HG02759 (cell line): ENCODE results near the gene GLYATL3.
"Not testable (repeated sequence)": the region's sequence is repeated elsewhere in the genome, so short reads cannot be mapped to it uniquely, and the experiment has no call there.

ENCODE experiments used
- ATAC-seq: cut with Tn5 transposase; IDR thresholded peaks from one replicate; pipeline ENCODE4 v1.9.1; 2021; ENCODE audit warnings: mild to moderate bottlenecking, moderate library complexity; ENCODE audit not compliant: unreplicated experiment

GLYATL3 gene

GRCh38 chr6:49499623-49500022 lies at the start of gene GLYATL3:
GLYATL3 (plus strand) TSS chr6:49499923; CDS start chr6:49511991, 12,068 bp downstream.
- ATAC-seq: no peak

DNA sequence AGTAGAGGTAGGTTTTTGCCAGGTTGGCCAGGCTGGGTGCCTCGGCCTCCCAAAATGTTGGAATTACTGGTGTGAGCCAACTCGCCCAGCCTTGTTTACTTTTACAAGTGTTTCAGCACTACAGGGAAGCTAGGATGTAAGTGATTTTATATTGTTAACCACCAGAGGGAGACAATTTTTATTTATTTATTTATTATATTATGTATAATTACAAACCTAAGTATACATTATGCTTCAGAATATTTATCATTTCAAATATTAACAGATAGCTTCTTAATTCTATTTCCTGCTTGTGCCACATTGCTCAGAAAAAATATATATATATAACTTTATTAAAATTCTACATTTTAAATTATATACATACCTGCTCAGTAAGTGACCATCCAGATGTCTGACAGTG lies 46.5 kb upstream of the GLYATL3 start:
- no peak for ATAC-seq

GRCh38 chr6:49454787-49455709 lies 44.7 kb upstream of the GLYATL3 start:
- ATAC-seq: no peak

GRCh38 chr6:49457771-49458170 lies 42.0 kb upstream of the GLYATL3 start:
- ATAC-seq: no peak

- no peak for ATAC-seq
These were observed 37.7 kb upstream of the GLYATL3 start for GRCh38 chr6:49462071-49462470.

DNA sequence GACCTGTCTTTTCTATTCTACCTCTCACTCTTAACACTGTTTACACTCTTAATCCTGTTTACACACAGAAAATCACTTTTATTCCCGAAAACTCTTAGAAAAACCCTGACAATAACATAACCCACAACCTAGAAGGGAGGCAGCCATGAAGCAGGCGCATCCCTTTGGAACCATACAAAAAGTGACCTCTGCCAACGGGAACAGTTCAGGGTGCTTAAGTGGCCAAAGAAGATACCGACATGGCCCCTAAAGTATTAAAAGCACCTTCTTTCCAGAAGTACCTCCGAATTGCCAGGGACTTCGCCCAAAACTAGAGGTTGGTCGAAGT lies 37.2 kb upstream of the GLYATL3 start:
- ATAC-seq: peak; percentile 8

GRCh38 chr6:49462927-49463611 lies 36.7 kb upstream of the GLYATL3 start, which contains the start of the genes CENPQ and MMUT:
CENPQ (plus strand) TSS chr6:49463370; CDS start chr6:49470177, 6,807 bp downstream.
MMUT (minus strand) TSS chr6:49463253; CDS start chr6:49459466, 3,787 bp downstream.
- peak; percentile 99 for ATAC-seq

DNA sequence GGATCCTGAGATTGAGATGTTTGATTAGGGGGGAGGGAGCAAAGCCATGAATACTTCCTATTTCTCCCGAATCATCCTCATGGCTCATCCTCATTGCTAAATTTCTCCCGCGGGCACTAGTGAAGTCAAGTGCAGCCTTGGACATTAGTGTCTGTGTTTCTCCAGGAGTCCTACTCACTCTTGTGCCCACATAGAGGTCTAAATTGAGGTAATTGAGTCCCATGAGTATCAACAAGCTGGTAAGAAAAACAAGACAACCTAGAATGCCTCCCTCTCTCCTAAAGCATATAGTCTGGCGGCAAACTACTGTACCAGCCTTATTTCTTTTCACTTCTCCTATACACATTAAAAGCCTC lies 36.1 kb upstream of the GLYATL3 start:
- ATAC-seq: no peak

DNA sequence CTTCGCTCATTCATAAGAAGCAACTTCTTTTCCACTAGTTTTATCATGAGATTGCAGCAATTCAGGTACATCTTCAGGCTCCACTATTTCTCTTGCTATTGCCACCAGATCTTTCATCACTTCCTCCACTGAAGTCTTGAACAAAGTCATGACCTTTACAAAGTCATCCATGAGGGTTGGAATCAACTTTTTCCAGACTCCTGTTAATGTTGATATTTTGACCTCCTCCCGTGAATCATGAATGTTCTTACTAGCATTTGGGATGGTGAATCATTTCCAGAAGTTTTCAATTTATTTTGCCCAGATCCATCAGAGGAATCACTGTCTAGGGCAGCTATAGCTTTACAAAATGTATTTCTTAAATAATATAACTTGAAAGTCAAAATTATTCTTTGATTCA lies 35.0 kb upstream of the GLYATL3 start:
- ATAC-seq: no peak

DNA sequence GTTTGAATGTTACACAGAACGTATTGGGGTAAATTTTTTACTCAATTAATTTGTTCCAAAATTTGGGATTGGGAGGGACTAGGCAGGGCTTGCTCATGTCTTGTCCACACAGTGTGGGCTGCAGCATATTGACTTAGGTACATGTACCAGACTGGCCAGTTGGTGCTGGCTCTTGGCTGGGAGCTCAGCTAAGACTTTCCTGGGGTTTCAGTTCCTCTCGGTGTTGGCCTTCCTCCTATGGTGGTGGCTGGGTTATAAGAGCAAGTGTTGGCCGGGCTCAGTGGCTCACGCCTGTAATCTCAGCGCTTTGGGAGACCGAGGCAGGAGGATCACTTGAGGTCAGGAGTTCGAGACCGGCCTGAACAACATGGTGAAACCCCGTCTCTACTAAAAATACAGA lies 31.7 kb upstream of the GLYATL3 start:
- no peak for ATAC-seq

GRCh38 chr6:49476564-49476963 lies 23.2 kb upstream of the GLYATL3 start:
- not testable (repeated sequence) for ATAC-seq

- ATAC-seq: no peak
These were observed 20.3 kb upstream of the GLYATL3 start for GRCh38 chr6:49479308-49479970.

GRCh38 chr6:49481846-49482245 lies 17.9 kb upstream of the GLYATL3 start:
- ATAC-seq: not testable (repeated sequence)

- not testable (repeated sequence) for ATAC-seq
These were observed 16.3 kb upstream of the GLYATL3 start for GRCh38 chr6:49483380-49483779.

- no peak for ATAC-seq
These were observed 9.1 kb upstream of the GLYATL3 start for GRCh38 chr6:49490633-49491032.

DNA sequence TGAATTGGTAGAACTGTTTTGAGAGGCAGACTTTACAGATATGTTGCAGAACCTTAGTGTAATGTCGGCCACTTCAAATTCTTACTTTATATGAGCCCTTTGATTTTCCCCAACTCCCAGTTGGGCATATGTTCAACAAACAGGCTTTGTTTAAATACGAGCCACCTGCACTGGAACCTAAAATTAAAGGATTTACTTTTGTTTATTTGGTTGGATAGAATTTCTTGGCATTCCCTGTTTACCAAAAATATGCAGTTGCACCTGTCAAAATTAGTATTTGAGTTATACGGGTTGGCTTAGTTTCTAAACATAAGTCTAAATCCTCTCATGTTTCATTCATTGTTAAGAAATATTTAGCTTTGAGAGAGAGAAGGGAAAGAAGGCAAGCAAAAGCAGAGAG lies 2.4 kb upstream of the GLYATL3 start:
- no peak for ATAC-seq

- ATAC-seq: no peak
These were observed 597 bp upstream of the GLYATL3 start for GRCh38 chr6:49499126-49499525.

- no peak for ATAC-seq
These were observed 4.9 kb downstream of the GLYATL3 start for GRCh38 chr6:49504666-49505065.

GRCh38 chr6:49506569-49507111 lies 6.9 kb downstream of the GLYATL3 start:
- no peak for ATAC-seq

- no peak for ATAC-seq
These were observed 9.6 kb downstream of the GLYATL3 start for GRCh38 chr6:49509342-49509741.
